Astrocyte (in vitro differentiated cells and primary cell): ENCODE results near the gene FAXC.

Experiments used
- CTCF ChIP-seq: IDR thresholded peaks from 2 replicates; pipeline ENCODE4 v1.5.1; 2011; ENCODE audit warnings: low read depth, mild to moderate bottlenecking, inconsistent platforms, low read length, moderate library complexity; ENCODE audit not compliant: insufficient read depth
- EZH2 ChIP-seq: IDR thresholded peaks from 2 replicates; pipeline ENCODE4 v1.6.1; 2012; ENCODE audit warnings: mild to moderate bottlenecking, low read length, inconsistent platforms; ENCODE audit not compliant: insufficient read depth

GRCh38 chr6:99338188-99338587, 11.3 kb downstream of the FAXC start:
- TF ChIP-seq CTCF, result no peak
- TF ChIP-seq EZH2, result no peak
